WTC11 (cell line): Measurements from ENCODE around the gene ACOT13.

ENCODE experiments used
- NFYB ChIP-seq: sonication (generic); formaldehyde crosslinking; conservative IDR thresholded peaks from 2 replicates; pipeline ENCODE4 v1.8.0; 2022; ENCODE audit warnings: low read depth, missing genetic modification reagents
- TEAD1 ChIP-seq: sonication (generic); formaldehyde crosslinking; IDR thresholded peaks from 2 replicates; pipeline ENCODE4 v1.8.0; 2022; ENCODE audit warnings: mild to moderate bottlenecking, missing genetic modification reagents
- TEAD4 ChIP-seq: sonication (generic); formaldehyde crosslinking; IDR thresholded peaks from 2 replicates; pipeline ENCODE4 v1.8.0; 2022; ENCODE audit warnings: mild to moderate bottlenecking, missing genetic modification reagents
- ZNF138 ChIP-seq: sonication (generic); formaldehyde crosslinking; conservative IDR thresholded peaks from 2 replicates; pipeline ENCODE4 v1.8.1; 2022; ENCODE audit warnings: mild to moderate bottlenecking, moderate library complexity, missing genetic modification reagents
- ZNF416 ChIP-seq: fragments of 250-450 bp; sonication (Bioruptor Pico); IDR thresholded peaks from 2 replicates; pipeline ENCODE4 v1.9.0; 2021; ENCODE audit warnings: mild to moderate bottlenecking, inconsistent platforms
- TF ChIP-seq, protein P1 (sequence below): fragments of 200-600 bp; IDR thresholded peaks from 2 replicates; pipeline ENCODE4 v1.8.0; 2022; ENCODE audit warnings: antibody characterized with exemption
- TF ChIP-seq, protein P2 (sequence below): sonication (generic); formaldehyde crosslinking; IDR thresholded peaks from 2 replicates; pipeline ENCODE4 v1.8.1; 2023; ENCODE audit warnings: mild to moderate bottlenecking, missing genetic modification reagents, borderline replicate concordance
- TF ChIP-seq, protein P3 (sequence below): sonication (generic); formaldehyde crosslinking; IDR thresholded peaks from 2 replicates; pipeline ENCODE4 v1.8.0; 2022; ENCODE audit warnings: mild to moderate bottlenecking, missing genetic modification reagents
- TF ChIP-seq, protein P4 (sequence below): sonication (generic); formaldehyde crosslinking; IDR thresholded peaks from 2 replicates; pipeline ENCODE4 v1.8.0; 2022; ENCODE audit warnings: mild to moderate bottlenecking, missing genetic modification reagents

DNA sequence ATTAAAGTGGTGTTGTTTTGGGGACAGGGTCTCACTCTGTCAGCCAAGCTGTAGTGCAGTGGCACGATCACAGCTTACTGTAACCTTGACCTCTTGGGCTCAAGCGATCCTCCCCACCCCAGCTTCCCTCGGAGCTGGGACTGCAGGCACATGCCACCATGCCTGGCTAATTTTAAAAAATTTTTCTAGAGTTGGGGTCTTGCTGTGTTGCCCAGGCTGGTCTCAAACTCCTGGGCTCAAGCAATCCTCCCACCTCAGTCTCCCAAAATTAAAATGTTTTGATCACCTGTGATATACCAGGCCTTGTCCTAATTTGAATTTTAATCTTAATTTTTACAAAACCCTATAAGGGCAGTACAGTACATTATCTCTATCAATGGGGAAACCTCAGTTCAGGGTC lies 25.5 kb downstream of the ACOT13 start:
- TF ChIP-seq TEAD4 (no peak), NFYB (CRISPR knock-in tag) (no peak), ZNF416 (CRISPR knock-in tag) (no peak), ZNF138 (CRISPR knock-in tag) (no peak), TEAD1 (no peak)
- TF ChIP-seq, protein P1, sequence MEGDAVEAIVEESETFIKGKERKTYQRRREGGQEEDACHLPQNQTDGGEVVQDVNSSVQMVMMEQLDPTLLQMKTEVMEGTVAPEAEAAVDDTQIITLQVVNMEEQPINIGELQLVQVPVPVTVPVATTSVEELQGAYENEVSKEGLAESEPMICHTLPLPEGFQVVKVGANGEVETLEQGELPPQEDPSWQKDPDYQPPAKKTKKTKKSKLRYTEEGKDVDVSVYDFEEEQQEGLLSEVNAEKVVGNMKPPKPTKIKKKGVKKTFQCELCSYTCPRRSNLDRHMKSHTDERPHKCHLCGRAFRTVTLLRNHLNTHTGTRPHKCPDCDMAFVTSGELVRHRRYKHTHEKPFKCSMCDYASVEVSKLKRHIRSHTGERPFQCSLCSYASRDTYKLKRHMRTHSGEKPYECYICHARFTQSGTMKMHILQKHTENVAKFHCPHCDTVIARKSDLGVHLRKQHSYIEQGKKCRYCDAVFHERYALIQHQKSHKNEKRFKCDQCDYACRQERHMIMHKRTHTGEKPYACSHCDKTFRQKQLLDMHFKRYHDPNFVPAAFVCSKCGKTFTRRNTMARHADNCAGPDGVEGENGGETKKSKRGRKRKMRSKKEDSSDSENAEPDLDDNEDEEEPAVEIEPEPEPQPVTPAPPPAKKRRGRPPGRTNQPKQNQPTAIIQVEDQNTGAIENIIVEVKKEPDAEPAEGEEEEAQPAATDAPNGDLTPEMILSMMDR = no peak
- TF ChIP-seq, protein P2, sequence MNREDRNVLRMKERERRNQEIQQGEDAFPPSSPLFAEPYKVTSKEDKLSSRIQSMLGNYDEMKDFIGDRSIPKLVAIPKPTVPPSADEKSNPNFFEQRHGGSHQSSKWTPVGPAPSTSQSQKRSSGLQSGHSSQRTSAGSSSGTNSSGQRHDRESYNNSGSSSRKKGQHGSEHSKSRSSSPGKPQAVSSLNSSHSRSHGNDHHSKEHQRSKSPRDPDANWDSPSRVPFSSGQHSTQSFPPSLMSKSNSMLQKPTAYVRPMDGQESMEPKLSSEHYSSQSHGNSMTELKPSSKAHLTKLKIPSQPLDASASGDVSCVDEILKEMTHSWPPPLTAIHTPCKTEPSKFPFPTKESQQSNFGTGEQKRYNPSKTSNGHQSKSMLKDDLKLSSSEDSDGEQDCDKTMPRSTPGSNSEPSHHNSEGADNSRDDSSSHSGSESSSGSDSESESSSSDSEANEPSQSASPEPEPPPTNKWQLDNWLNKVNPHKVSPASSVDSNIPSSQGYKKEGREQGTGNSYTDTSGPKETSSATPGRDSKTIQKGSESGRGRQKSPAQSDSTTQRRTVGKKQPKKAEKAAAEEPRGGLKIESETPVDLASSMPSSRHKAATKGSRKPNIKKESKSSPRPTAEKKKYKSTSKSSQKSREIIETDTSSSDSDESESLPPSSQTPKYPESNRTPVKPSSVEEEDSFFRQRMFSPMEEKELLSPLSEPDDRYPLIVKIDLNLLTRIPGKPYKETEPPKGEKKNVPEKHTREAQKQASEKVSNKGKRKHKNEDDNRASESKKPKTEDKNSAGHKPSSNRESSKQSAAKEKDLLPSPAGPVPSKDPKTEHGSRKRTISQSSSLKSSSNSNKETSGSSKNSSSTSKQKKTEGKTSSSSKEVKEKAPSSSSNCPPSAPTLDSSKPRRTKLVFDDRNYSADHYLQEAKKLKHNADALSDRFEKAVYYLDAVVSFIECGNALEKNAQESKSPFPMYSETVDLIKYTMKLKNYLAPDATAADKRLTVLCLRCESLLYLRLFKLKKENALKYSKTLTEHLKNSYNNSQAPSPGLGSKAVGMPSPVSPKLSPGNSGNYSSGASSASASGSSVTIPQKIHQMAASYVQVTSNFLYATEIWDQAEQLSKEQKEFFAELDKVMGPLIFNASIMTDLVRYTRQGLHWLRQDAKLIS (CRISPR knock-in tag) = no peak
- TF ChIP-seq, protein P3, sequence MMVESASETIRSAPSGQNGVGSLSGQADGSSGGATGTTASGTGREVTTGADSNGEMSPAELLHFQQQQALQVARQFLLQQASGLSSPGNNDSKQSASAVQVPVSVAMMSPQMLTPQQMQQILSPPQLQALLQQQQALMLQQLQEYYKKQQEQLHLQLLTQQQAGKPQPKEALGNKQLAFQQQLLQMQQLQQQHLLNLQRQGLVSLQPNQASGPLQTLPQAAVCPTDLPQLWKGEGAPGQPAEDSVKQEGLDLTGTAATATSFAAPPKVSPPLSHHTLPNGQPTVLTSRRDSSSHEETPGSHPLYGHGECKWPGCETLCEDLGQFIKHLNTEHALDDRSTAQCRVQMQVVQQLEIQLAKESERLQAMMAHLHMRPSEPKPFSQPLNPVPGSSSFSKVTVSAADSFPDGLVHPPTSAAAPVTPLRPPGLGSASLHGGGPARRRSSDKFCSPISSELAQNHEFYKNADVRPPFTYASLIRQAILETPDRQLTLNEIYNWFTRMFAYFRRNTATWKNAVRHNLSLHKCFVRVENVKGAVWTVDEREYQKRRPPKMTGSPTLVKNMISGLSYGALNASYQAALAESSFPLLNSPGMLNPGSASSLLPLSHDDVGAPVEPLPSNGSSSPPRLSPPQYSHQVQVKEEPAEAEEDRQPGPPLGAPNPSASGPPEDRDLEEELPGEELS = no peak
- TF ChIP-seq, protein P4, sequence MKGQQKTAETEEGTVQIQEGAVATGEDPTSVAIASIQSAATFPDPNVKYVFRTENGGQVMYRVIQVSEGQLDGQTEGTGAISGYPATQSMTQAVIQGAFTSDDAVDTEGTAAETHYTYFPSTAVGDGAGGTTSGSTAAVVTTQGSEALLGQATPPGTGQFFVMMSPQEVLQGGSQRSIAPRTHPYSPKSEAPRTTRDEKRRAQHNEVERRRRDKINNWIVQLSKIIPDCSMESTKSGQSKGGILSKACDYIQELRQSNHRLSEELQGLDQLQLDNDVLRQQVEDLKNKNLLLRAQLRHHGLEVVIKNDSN = no peak
